Left ventricle myocardium inferior (tissue), 1 donor: Measurements from ENCODE around the gene CNOT4. TPM values are rescaled to one million over a fixed set of nuclear protein-coding genes. Genes with fewer than 3 reads are reported as not detected.

ENCODE experiments used
- DNase-seq: peaks from one replicate; pipeline ENCODE4 v3.0.0-alpha.2; 2020
- H3K27ac ChIP-seq: fragments of 200-600 bp; replicated peaks from 2 replicates; pipeline ENCODE4 v1.8.0; 2021
- H3K27me3 ChIP-seq: fragments of 200-600 bp; 2 replicates; pipeline ENCODE4 v1.8.0; 2021; ENCODE audit warnings: low read depth
- H3K36me3 ChIP-seq: fragments of 200-600 bp; 2 replicates; pipeline ENCODE4 v1.8.0; 2021
- H3K4me1 ChIP-seq: fragments of 200-600 bp; 2 replicates; pipeline ENCODE4 v1.8.0; 2021
- H3K4me3 ChIP-seq: fragments of 200-600 bp; 2 replicates; pipeline ENCODE4 v1.8.0; 2021; ENCODE audit warnings: mild to moderate bottlenecking, moderate library complexity
- H3K9me3 ChIP-seq: fragments of 200-600 bp; replicated peaks from 2 replicates; pipeline ENCODE4 v1.8.0; 2021
- CTCF ChIP-seq: fragments of 200-600 bp; IDR thresholded peaks from 2 replicates; pipeline ENCODE4 v1.8.0; 2021; ENCODE audit warnings: antibody characterized with exemption, mild to moderate bottlenecking, borderline replicate concordance
- intact Hi-C: fragments of 100-400 bp; cut with micrococcal nuclease; formaldehyde crosslinking; loops from one replicate; pipeline ENCODE4 v1.11.0; 2022
- total RNA-seq: library from RNA; stranded (reverse); fragmentation: NEBNext Ultra II Directional; extraction: Animal tissue kit (Norgen Biotek cat#: 25700); gene quantifications from one replicate; pipeline ENCODE4 v1.2.1, GENCODE V29; 2021
- donor health status: DM: no; HTN: yes; CAD: no; lungs with severe emphysema.

The CNOT4 gene
- total RNA-seq, 1 donor from 2014 or later: 26.1 TPM

- H3K27me3 ChIP-seq: no peaks in the 10 kb centered on the region
- no peaks in the 10 kb centered on the region for H3K36me3 ChIP-seq
- no peak overlapping the region for H3K4me3 ChIP-seq
- H3K27ac ChIP-seq: no peak overlapping the region
- no peaks in the 10 kb centered on the region for H3K9me3 ChIP-seq
- TF ChIP-seq CTCF: no peak
- intact Hi-C loops: no loop called here
- no peaks in the 10 kb centered on the region for H3K4me1 ChIP-seq
- DNase-seq: no peak
Measured at GRCh38 chr7:135467207-135467711, 42.6 kb downstream of the CNOT4 start.

- H3K36me3 ChIP-seq: no peaks in the 10 kb centered on the region
- DNase-seq: no peak
- intact Hi-C loops: no loop called here
- no peaks in the 10 kb centered on the region for H3K9me3 ChIP-seq
- no peak overlapping the region for H3K4me3 ChIP-seq
- no peak overlapping the region for H3K27ac ChIP-seq
- H3K4me1 ChIP-seq: peaks cover under 1% of the 10 kb centered on the region
- no peak for TF ChIP-seq CTCF
- no peaks in the 10 kb centered on the region for H3K27me3 ChIP-seq
Measured at GRCh38 chr7:135466442-135467206, 43.3 kb downstream of the CNOT4 start.

GRCh38 chr7:135463908-135464307 lies 46.0 kb downstream of the CNOT4 start:
- H3K4me3 ChIP-seq: no peak overlapping the region
- no peaks in the 10 kb centered on the region for H3K36me3 ChIP-seq
- intact Hi-C loops: no loop called here
- no peaks in the 10 kb centered on the region for H3K27me3 ChIP-seq
- no peak for TF ChIP-seq CTCF
- DNase-seq: no peak
- H3K27ac ChIP-seq: no peak overlapping the region
- no peaks in the 10 kb centered on the region for H3K9me3 ChIP-seq
- peaks cover 27% of the 10 kb centered on the region for H3K4me1 ChIP-seq

GRCh38 chr7:135459951-135460567 lies 49.8 kb downstream of the CNOT4 start:
- intact Hi-C loops: no loop called here

GRCh38 chr7:135459076-135459475 lies 50.8 kb downstream of the CNOT4 start:
- H3K9me3 ChIP-seq: no peaks in the 10 kb centered on the region
- H3K4me1 ChIP-seq: peaks cover 44% of the 10 kb centered on the region
- no peaks in the 10 kb centered on the region for H3K36me3 ChIP-seq
- no peak for DNase-seq
- no peak overlapping the region for H3K27ac ChIP-seq
- intact Hi-C loops: no loop called here
- H3K4me3 ChIP-seq: no peak overlapping the region
- TF ChIP-seq CTCF: no peak
- no peaks in the 10 kb centered on the region for H3K27me3 ChIP-seq

More at GRCh38 chr7:135459951-135460567, 49.8 kb downstream of the CNOT4 start:
- TF ChIP-seq CTCF: no peak
- H3K4me3 ChIP-seq: no peak overlapping the region
- no peak overlapping the region for H3K27ac ChIP-seq
- DNase-seq: no peak
- no peaks in the 10 kb centered on the region for H3K9me3 ChIP-seq
- H3K27me3 ChIP-seq: no peaks in the 10 kb centered on the region
- H3K36me3 ChIP-seq: no peaks in the 10 kb centered on the region
- H3K4me1 ChIP-seq: peaks cover 44% of the 10 kb centered on the region
